HCT116 (cell line): Measurements from ENCODE around the gene AP1M2. TPM values are rescaled to one million over a fixed set of nuclear protein-coding genes. Genes with fewer than 3 reads are reported as not detected.
"Not testable (repeated sequence)": the region's sequence is repeated elsewhere in the genome, so short reads cannot be mapped to it uniquely, and the experiment has no call there.

Experiments used
- ATAC-seq: fragments of 200-7000 bp; cut with Tn5 transposase; 2 replicates; pipeline ENCODE4 v1.9.1; 2020; ENCODE audit warnings: mild to moderate bottlenecking, moderate library complexity
- BruUV-seq: library from RNA; stranded (reverse); fragments of 400-500 nt; replicated peaks from 2 replicates; lab custom pipeline; 2021; lab: Mats Ljungman, UMichigan
- CTCF ChIA-PET: fragments of 300-600 bp; sonication (Branson Sonifier 250); formaldehyde crosslinking; loops from one replicate; lab custom pipeline; 2021; ENCODE audit warnings: antibody characterized with exemption; lab: Charles Lee
- POLR2A ChIA-PET: fragments of 300-600, 350-600 bp; sonication (Branson Sonifier 250); formaldehyde crosslinking; loops from one replicate; lab custom pipeline; 2021; ENCODE audit warnings: antibody characterized with exemption; lab: Charles Lee
- RAD21 ChIA-PET, 2 experiments: fragments of 300-600 bp; sonication (Branson Sonifier 250); formaldehyde crosslinking; loops; one replicate each; lab custom pipeline; 2023; ENCODE audit warnings: low total read pairs in 2 of 2; ENCODE audit not compliant: uncharacterized antibody in 2 of 2, unreplicated experiment in 2 of 2, low non-redundant PET in 1 of 2; lab: Charles Lee
- DNase-seq: peaks from one replicate; pipeline ENCODE4 v3.0.0-alpha.2; 2010; ENCODE audit warnings: low read depth, low spot score
- H2AFZ ChIP-seq: fragments of 200-600 bp; shearing (Covaris generic), sonication (generic); 2 replicates; pipeline ENCODE4 v1.6.1; 2017; ENCODE audit warnings: low read depth, mixed run types, mixed read lengths, antibody characterized with exemption, low read length; ENCODE audit not compliant: poor library complexity, severe bottlenecking
- H3K27ac ChIP-seq: 2 replicates; pipeline ENCODE4 v1.5.1; 2012; ENCODE audit warnings: low read depth, low read length
- H3K27me3 ChIP-seq: fragments of 200-600 bp; sonication (generic); 2 replicates; pipeline ENCODE4 v1.6.1; 2016; ENCODE audit warnings: mixed run types, low read length, mixed read lengths; ENCODE audit not compliant: insufficient read depth
- H3K36me3 ChIP-seq, 2 experiments: fragments of 200-500 bp in 1 of 2; fragments of 200-600 bp in 1 of 2; sonication (Bioruptor generic) in 1 of 2; sonication (generic) in 1 of 2; 2 replicates each; pipeline versions ENCODE4 v1.5.1 to v1.6.1; 2014 to 2016; ENCODE audit warnings: low read length in 2 of 2, inconsistent platforms in 1 of 2, mixed read lengths in 1 of 2, mixed run types in 1 of 2; ENCODE audit not compliant: insufficient read depth in 2 of 2, control insufficient read depth in 1 of 2
- H3K4me1 ChIP-seq, 2 experiments: fragments of 200-600 bp in 1 of 2; sonication (generic) in 1 of 2; 2 replicates each; pipeline versions ENCODE4 v1.5.1 to v1.6.1; 2012 to 2017; ENCODE audit warnings: low read length in 2 of 2, inconsistent platforms in 1 of 2, mild to moderate bottlenecking in 1 of 2, mixed read lengths in 1 of 2, mixed run types in 1 of 2, moderate library complexity in 1 of 2; ENCODE audit not compliant: insufficient read depth in 2 of 2, control insufficient read depth in 1 of 2
- H3K4me2 ChIP-seq: fragments of 200-600 bp; sonication (generic); 2 replicates; pipeline ENCODE4 v1.6.1; 2017; ENCODE audit warnings: mixed run types, low read length, mixed read lengths
- H3K4me3 ChIP-seq, 2 experiments: fragments of 200-600 bp in 1 of 2; sonication (generic) in 1 of 2; replicated peaks in 1 of 2; 2 replicates each; pipeline ENCODE4 v1.5.1; 2011 to 2016; ENCODE audit warnings: low read length in 2 of 2, control low read depth in 1 of 2, low read depth in 1 of 2, mild to moderate bottlenecking in 1 of 2, mixed read lengths in 1 of 2, mixed run types in 1 of 2
- H3K79me2 ChIP-seq: fragments of 200-600 bp; sonication (generic); 2 replicates; pipeline ENCODE4 v1.6.1; 2017; ENCODE audit warnings: mild to moderate bottlenecking, mixed run types, low read length, moderate library complexity, mixed read lengths; ENCODE audit not compliant: insufficient read depth
- H3K9ac ChIP-seq: fragments of 200-600 bp; sonication (generic); 2 replicates; pipeline ENCODE4 v1.6.1; 2016; ENCODE audit warnings: low read length, mixed read lengths
- H3K9me2 ChIP-seq: fragments of 200-600 bp; sonication (generic), shearing (Covaris generic); 2 replicates; pipeline ENCODE4 v1.6.1; 2017; ENCODE audit warnings: mixed run types, mild to moderate bottlenecking, moderate library complexity; ENCODE audit not compliant: insufficient read depth
- H3K9me3 ChIP-seq, 2 experiments: fragments of 200-500 bp in 1 of 2; fragments of 200-600 bp in 1 of 2; sonication (Bioruptor generic) in 1 of 2; sonication (generic) in 1 of 2; 2 replicates each; pipeline ENCODE4 v1.6.1; 2014 to 2017; ENCODE audit warnings: low read length in 2 of 2, mixed read lengths in 2 of 2, inconsistent platforms in 1 of 2, low read depth in 1 of 2, mild to moderate bottlenecking in 1 of 2, mixed run types in 1 of 2, moderate library complexity in 1 of 2; ENCODE audit not compliant: control insufficient read depth in 1 of 2, insufficient read depth in 1 of 2
- H4K20me1 ChIP-seq: fragments of 200-600 bp; sonication (generic), shearing (Covaris generic); 2 replicates; pipeline ENCODE4 v1.6.1; 2017; ENCODE audit warnings: mixed run types, mild to moderate bottlenecking, moderate library complexity; ENCODE audit not compliant: insufficient read depth
- CTCF ChIP-seq, 3 experiments: fragments of 200-600 bp in 1 of 3; sonication (generic) in 1 of 3; IDR thresholded peaks in 2 of 3; conservative IDR thresholded peaks in 1 of 3; 2 replicates each; pipeline ENCODE4 v1.5.1; 2012 to 2017; ENCODE audit warnings: low read depth in 2 of 3, low read length in 2 of 3, antibody characterized with exemption in 1 of 3, borderline replicate concordance in 1 of 3, control low read depth in 1 of 3, mild to moderate bottlenecking in 1 of 3, mixed read lengths in 1 of 3, mixed run types in 1 of 3, moderate library complexity in 1 of 3; ENCODE audit not compliant: insufficient read depth in 1 of 3
- EGR1 ChIP-seq: IDR thresholded peaks from 2 replicates; pipeline ENCODE4 v1.6.1; 2012; ENCODE audit warnings: low read depth
- ELF1 ChIP-seq: IDR thresholded peaks from 2 replicates; pipeline ENCODE4 v1.6.1; 2012; ENCODE audit warnings: low read depth, borderline replicate concordance
- FOSL1 ChIP-seq: IDR thresholded peaks from 2 replicates; pipeline ENCODE4 v1.6.1; 2012; ENCODE audit warnings: low read depth
- JUND ChIP-seq: IDR thresholded peaks from 2 replicates; pipeline ENCODE4 v1.6.1; 2012
- SP1 ChIP-seq: IDR thresholded peaks from 2 replicates; pipeline ENCODE4 v1.6.1; 2012; ENCODE audit warnings: low read depth
- ZNF274 ChIP-seq: fragments of 200-500 bp; sonication (Bioruptor generic); IDR thresholded peaks from 2 replicates; pipeline ENCODE4 v1.6.1; 2014; ENCODE audit warnings: mild to moderate bottlenecking, low read depth, low read length, inconsistent platforms
- intact Hi-C: fragments of 100-400 bp; cut with micrococcal nuclease; formaldehyde crosslinking; loops from 2 replicates; pipeline ENCODE4 v1.10.0; 2022
- total RNA-seq: library from RNA; stranded (reverse); gene quantifications from one replicate; pipeline ENCODE4 v1.2.1, GENCODE V29; 2021; ENCODE audit not compliant: unreplicated experiment
- TF ChIP-seq, protein P1 (sequence below): IDR thresholded peaks from 2 replicates; pipeline ENCODE4 v1.6.1; 2011; ENCODE audit warnings: mild to moderate bottlenecking, low read length, moderate library complexity; ENCODE audit not compliant: insufficient replicate concordance; ENCODE audit errors: extremely low read depth
- TF ChIP-seq, protein P2 (sequence below): IDR thresholded peaks from 2 replicates; pipeline ENCODE4 v1.6.1; 2012; ENCODE audit warnings: low read depth

The AP1M2 gene
- total RNA-seq, 1 experiment from 2014 or later: 111 TPM

DNA sequence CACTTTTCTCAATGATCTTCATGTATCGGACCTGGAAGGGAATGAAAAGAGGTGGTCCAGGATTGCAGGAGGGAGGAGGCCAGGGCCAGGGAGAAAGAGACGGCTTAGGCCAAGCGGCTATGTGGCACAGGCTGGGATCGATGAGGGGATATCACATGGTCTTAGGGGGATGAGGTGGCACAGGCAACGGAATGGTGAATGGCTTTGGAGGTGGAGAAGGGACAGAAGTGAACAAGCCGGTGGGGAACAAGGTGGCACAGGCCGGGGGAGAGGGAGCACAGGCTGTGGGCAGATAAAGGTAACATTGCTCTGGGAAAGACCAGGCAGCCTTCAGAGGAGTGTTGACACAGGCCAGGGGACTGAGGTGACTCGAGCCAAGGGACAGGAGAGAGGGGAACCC is 12.7 kb downstream of the AP1M2 start:
- RAD21 ChIA-PET: no interaction called here
- POLR2A ChIA-PET: no interaction called here
- no peaks in the 10 kb centered on the region for H3K79me2 ChIP-seq
- no peaks in the 10 kb centered on the region for H4K20me1 ChIP-seq
- no peak overlapping the region for H2AFZ ChIP-seq
- TF ChIP-seq FOSL1 (no peak), ELF1 (no peak), SP1 (no peak), ZNF274 (no peak), JUND (no peak), CTCF (IDR thresholded peaks at IDR 0.05 in 2 of 3, conservative IDR thresholded peaks at IDR 0.05 in 1 of 3; ENCODE audit: borderline replicate concordance in 1 of 3, insufficient read depth in 1 of 3, low read depth in 2 of 3, low read length in 2 of 3) (no peak), EGR1 (no peak)
- TF ChIP-seq, protein P1, sequence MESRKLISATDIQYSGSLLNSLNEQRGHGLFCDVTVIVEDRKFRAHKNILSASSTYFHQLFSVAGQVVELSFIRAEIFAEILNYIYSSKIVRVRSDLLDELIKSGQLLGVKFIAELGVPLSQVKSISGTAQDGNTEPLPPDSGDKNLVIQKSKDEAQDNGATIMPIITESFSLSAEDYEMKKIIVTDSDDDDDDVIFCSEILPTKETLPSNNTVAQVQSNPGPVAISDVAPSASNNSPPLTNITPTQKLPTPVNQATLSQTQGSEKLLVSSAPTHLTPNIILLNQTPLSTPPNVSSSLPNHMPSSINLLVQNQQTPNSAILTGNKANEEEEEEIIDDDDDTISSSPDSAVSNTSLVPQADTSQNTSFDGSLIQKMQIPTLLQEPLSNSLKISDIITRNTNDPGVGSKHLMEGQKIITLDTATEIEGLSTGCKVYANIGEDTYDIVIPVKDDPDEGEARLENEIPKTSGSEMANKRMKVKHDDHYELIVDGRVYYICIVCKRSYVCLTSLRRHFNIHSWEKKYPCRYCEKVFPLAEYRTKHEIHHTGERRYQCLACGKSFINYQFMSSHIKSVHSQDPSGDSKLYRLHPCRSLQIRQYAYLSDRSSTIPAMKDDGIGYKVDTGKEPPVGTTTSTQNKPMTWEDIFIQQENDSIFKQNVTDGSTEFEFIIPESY: no peak
- TF ChIP-seq, protein P2, sequence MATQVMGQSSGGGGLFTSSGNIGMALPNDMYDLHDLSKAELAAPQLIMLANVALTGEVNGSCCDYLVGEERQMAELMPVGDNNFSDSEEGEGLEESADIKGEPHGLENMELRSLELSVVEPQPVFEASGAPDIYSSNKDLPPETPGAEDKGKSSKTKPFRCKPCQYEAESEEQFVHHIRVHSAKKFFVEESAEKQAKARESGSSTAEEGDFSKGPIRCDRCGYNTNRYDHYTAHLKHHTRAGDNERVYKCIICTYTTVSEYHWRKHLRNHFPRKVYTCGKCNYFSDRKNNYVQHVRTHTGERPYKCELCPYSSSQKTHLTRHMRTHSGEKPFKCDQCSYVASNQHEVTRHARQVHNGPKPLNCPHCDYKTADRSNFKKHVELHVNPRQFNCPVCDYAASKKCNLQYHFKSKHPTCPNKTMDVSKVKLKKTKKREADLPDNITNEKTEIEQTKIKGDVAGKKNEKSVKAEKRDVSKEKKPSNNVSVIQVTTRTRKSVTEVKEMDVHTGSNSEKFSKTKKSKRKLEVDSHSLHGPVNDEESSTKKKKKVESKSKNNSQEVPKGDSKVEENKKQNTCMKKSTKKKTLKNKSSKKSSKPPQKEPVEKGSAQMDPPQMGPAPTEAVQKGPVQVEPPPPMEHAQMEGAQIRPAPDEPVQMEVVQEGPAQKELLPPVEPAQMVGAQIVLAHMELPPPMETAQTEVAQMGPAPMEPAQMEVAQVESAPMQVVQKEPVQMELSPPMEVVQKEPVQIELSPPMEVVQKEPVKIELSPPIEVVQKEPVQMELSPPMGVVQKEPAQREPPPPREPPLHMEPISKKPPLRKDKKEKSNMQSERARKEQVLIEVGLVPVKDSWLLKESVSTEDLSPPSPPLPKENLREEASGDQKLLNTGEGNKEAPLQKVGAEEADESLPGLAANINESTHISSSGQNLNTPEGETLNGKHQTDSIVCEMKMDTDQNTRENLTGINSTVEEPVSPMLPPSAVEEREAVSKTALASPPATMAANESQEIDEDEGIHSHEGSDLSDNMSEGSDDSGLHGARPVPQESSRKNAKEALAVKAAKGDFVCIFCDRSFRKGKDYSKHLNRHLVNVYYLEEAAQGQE: no peak
- H3K4me1 ChIP-seq: peaks cover 15 to 37% of the 10 kb centered on the region in 2 experiments
- intact Hi-C loops: no loop called here
- no peak overlapping the region for H3K27ac ChIP-seq
- H3K9me3 ChIP-seq: no peaks in the 10 kb centered on the region
- H3K27me3 ChIP-seq: no peaks in the 10 kb centered on the region
- H3K4me3 ChIP-seq: no peak overlapping the region
- DNase-seq (no peak), ATAC-seq (no peak)
- no peak overlapping the region for H3K4me2 ChIP-seq
- H3K9me2 ChIP-seq: no peaks in the 10 kb centered on the region
- no TSS peak for BruUV-seq
- H3K36me3 ChIP-seq: peaks cover under 1 to 10% of the 10 kb centered on the region in 2 experiments; a peak in 3 of 4 replicates
- H3K9ac ChIP-seq: no peak overlapping the region
- CTCF ChIA-PET: interaction anchor here (1.6 kb wide), 1 partner anchor 91 kb away, joined by 6 read pairs; no protein-coding TSS in a partner anchor

GRCh38 chr19:10573793-10574192 is 13.3 kb downstream of the AP1M2 start:
- H3K79me2 ChIP-seq, BruUV-seq, H3K36me3 ChIP-seq, H3K9ac ChIP-seq, H4K20me1 ChIP-seq, H3K9me3 ChIP-seq, H3K27me3 ChIP-seq, H2AFZ ChIP-seq, H3K9me2 ChIP-seq, H3K4me3 ChIP-seq, ATAC-seq, H3K4me2 ChIP-seq, DNase-seq, H3K27ac ChIP-seq, POLR2A ChIA-PET: not testable (repeated sequence)
- intact Hi-C loops: loop anchor here (2.0 kb wide), 2 partner anchors 91 to 125 kb away; no protein-coding TSS in a partner anchor
- H3K4me1 ChIP-seq: peaks cover 16 to 41% of the 10 kb centered on the region in 2 experiments
- ChIA-PET CTCF (interaction anchor here (1.1 to 1.6 kb wide), 2 partner anchors 12 to 90 kb away, joined by 3 to 6 read pairs; no protein-coding TSS in a partner anchor), RAD21 (interaction anchor here in 1 of 2 experiments (0.6 kb wide), 1 partner anchor 91 kb away, joined by 5 read pairs; no protein-coding TSS in a partner anchor)
